Epithelial cell of prostate (primary cell): Measurements from ENCODE around the gene TYSND1.
"Not testable (repeated sequence)": the region's sequence is repeated elsewhere in the genome, so short reads cannot be mapped to it uniquely, and the experiment has no call there.

Source experiments
- DNase-seq: peaks from one replicate; pipeline ENCODE4 v3.0.0-alpha.2; 2011; ENCODE audit warnings: low read depth, low spot score
- H3K27ac ChIP-seq: fragments of 450-650 bp; 2 replicates; pipeline ENCODE4 v1.5.1; 2017; ENCODE audit warnings: mild to moderate bottlenecking

TYSND1 gene

GRCh38 chr10:70137927-70138883, 8.3 kb downstream of the TYSND1 start:
- peak overlapping the region; percentile 73 for H3K27ac ChIP-seq
- DNase-seq: no peak

GRCh38 chr10:70137135-70137534, 9.4 kb downstream of the TYSND1 start:
- H3K27ac ChIP-seq: no peak overlapping the region
- no peak for DNase-seq

GRCh38 chr10:70135684-70136083, 10.8 kb downstream of the TYSND1 start:
- DNase-seq: no peak
- no peak overlapping the region for H3K27ac ChIP-seq

GRCh38 chr10:70135046-70135445, 11.5 kb downstream of the TYSND1 start:
- DNase-seq: no peak
- no peak overlapping the region for H3K27ac ChIP-seq

- peak within 1 kb of the TSS; percentile 81 for H3K27ac ChIP-seq
- DNase-seq: no peak
Observed at GRCh38 chr10:70132098-70133029, 14.1 kb downstream of the TYSND1 start, which contains the start of gene AIFM2. TSS of gene AIFM2 (minus strand) at chr10:70132825. CDS start at chr10:70124084, 8,741 bp downstream.

- H3K27ac ChIP-seq: peak overlapping the region; percentile 81
Observed at GRCh38 chr10:70131560-70131937, 15.0 kb downstream of the TYSND1 start.

GRCh38 chr10:70130878-70131559, 15.5 kb downstream of the TYSND1 start:
- no peak for DNase-seq
- peak overlapping the region; percentile 81 for H3K27ac ChIP-seq

More at GRCh38 chr10:70131560-70131937, 15.0 kb downstream of the TYSND1 start:
- DNase-seq: no peak

- DNase-seq: no peak
- no peak overlapping the region for H3K27ac ChIP-seq
Observed at GRCh38 chr10:70126700-70127395, 19.7 kb downstream of the TYSND1 start.

GRCh38 chr10:70125918-70126552, 20.5 kb downstream of the TYSND1 start:
- no peak overlapping the region for H3K27ac ChIP-seq
- DNase-seq: no peak

GRCh38 chr10:70124918-70125317, 21.6 kb downstream of the TYSND1 start:
- DNase-seq: no peak
- H3K27ac ChIP-seq: no peak overlapping the region

- no peak for DNase-seq
- H3K27ac ChIP-seq: no peak overlapping the region
Observed at GRCh38 chr10:70124415-70124814, 22.1 kb downstream of the TYSND1 start.

- no peak overlapping the region for H3K27ac ChIP-seq
- no peak for DNase-seq
Observed at GRCh38 chr10:70123817-70124216, 22.7 kb downstream of the TYSND1 start.

GRCh38 chr10:70123166-70123565, 23.3 kb downstream of the TYSND1 start:
- DNase-seq: not testable (repeated sequence)

GRCh38 chr10:70122742-70123141, 23.8 kb downstream of the TYSND1 start:
- H3K27ac ChIP-seq: no peak overlapping the region
- DNase-seq: no peak

More at GRCh38 chr10:70123166-70123565, 23.3 kb downstream of the TYSND1 start:
- not testable (repeated sequence) for H3K27ac ChIP-seq

GRCh38 chr10:70121281-70121949, 25.1 kb downstream of the TYSND1 start:
- no peak overlapping the region for H3K27ac ChIP-seq
- DNase-seq: no peak

- no peak overlapping the region for H3K27ac ChIP-seq
- DNase-seq: no peak
Observed at GRCh38 chr10:70120417-70120816, 26.1 kb downstream of the TYSND1 start.

GRCh38 chr10:70119623-70120022, 26.9 kb downstream of the TYSND1 start:
- no peak for DNase-seq
- no peak overlapping the region for H3K27ac ChIP-seq

- no peak overlapping the region for H3K27ac ChIP-seq
- no peak for DNase-seq
Observed at GRCh38 chr10:70119197-70119596, 27.3 kb downstream of the TYSND1 start.
